Activated CD8-positive, alpha-beta memory T cell treated with anti-CD3 and anti-CD28 coated beads for 36 hours (primary cell): ENCODE measurements around the gene PAM16. TPM values are rescaled to one million over a fixed set of nuclear protein-coding genes. Genes with fewer than 3 reads are reported as not detected.

Source experiments
- CTCF ChIA-PET: fragments of 350-600 bp; sonication (Branson Sonifier 250); formaldehyde crosslinking; loops from one replicate; lab custom pipeline; 2021; ENCODE audit warnings: antibody characterized with exemption; lab: Charles Lee
- POLR2A ChIA-PET: fragments of 350-600 bp; sonication (Branson Sonifier 250); formaldehyde crosslinking; loops from one replicate; lab custom pipeline; 2021; ENCODE audit warnings: antibody characterized with exemption; lab: Charles Lee
- total RNA-seq, 2 experiments: library from RNA; stranded (reverse); gene quantifications; one replicate each; pipeline ENCODE4 v1.2.3, GENCODE V29; 2021

The PAM16 gene
- total RNA-seq, 2 experiments from 2014 or later: 72.6 to 73.8 TPM

- ChIA-PET CTCF (interaction anchor here (1.1 to 1.7 kb wide), 2 partner anchors 10 to 11 kb away, joined by 4 read pairs; no protein-coding TSS in a partner anchor), POLR2A (no interaction called here)
These were observed 30.5 kb downstream of the PAM16 start for GRCh38 chr16:4320571-4321137.

- POLR2A ChIA-PET: no interaction called here
- CTCF ChIA-PET: no interaction called here
These were observed 31.4 kb downstream of the PAM16 start for GRCh38 chr16:4319454-4320421.

- ChIA-PET CTCF (interaction anchor here (1.1 kb wide), 1 partner anchor 8 kb away, joined by 3 read pairs; no protein-coding TSS in a partner anchor), POLR2A (no interaction called here)
These were observed 32.2 kb downstream of the PAM16 start for GRCh38 chr16:4318967-4319366.

- CTCF ChIA-PET: interaction anchor here (1.1 to 1.4 kb wide), 2 partner anchors 8 to 9 kb away, joined by 3 to 5 read pairs; no protein-coding TSS in a partner anchor
- POLR2A ChIA-PET: no interaction called here
These were observed 32.6 kb downstream of the PAM16 start for GRCh38 chr16:4318451-4318910.

DNA sequence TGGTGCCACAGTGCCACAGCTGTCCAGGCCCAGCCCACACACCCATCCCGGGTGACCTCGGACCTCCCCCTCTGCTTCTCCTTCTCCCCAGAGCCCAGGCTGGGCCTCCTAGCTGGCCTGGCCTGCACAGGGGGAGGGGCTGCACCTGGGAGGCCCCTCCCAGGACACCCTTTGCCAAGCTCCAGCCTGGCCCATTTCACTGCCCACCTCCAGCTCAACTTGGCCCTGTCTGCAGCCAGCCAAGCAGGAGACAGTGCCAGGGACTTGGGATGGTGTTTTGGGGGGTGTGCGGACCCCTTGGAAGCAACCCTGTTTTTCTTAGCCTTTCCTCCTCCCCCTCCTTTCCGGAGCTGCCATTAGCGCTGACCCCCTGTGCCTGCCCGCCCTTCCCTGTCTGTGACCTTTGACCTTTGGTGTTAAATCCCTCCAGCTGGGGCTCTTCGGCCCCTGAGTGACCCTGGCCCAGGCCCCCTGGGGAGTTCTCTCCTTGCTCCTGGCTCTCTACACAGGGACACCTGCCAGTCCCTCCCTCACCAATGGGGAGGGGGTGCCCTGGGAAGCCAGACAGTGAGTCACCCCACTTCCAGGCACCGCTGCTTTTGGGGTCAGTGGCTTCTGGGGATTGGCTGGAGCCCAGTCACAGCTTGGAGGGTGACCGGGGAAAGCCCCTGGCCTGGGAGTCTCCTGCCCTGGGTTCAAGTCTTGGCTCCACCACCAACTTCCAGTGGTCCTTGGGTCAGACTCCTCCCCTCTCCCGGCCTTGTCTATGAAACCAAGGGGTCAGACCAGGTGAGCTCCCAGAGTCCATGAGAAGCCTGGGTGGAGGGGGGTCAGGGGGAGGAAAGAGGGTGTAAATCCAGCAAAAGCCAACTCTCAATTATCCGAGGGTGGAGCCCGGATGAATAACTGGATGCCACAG is 33.3 kb downstream of the PAM16 start:
- POLR2A ChIA-PET: interaction anchor here (0.6 to 1.1 kb wide), 2 partner anchors 9 to 238 kb away, joined by 3 to 4 read pairs; no protein-coding TSS in a partner anchor
- CTCF ChIA-PET: interaction anchor here (1.1 to 2.2 kb wide), 4 partner anchors 8 to 13 kb away, joined by 3 to 9 read pairs (median 7); no protein-coding TSS in a partner anchor

DNA sequence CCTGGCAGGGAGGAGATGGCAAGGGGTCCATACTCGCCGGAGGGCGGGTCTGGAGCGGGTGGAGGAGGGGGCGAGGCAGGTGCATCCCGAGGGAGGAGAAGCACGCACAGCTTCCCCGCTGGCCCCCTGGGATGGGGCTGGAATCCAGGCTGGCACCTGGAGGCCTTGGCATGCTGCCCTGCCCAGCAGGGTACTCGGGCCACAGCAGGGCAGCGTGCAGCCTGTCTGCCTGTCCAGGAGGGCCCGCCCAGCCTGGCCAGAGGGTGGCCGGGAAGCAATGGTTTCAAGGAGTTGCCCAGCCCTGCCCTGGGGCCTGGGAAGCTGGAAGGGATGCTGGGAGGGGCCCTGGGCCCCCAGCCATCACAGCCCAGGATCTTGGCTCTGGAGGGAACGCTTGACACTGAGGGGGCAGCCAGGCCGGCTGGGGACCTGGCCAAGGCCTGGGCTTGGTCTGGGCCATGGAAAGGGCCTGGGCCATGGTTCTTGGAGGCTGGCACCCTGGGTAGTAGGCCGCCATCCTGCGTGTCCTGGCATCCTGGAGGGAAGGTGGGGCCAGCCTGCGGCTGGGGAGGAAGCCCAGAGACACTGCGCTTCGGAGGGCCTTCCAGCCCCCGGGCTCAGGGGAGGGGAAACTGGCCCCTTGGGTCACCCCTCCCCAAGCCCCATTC is 34.1 kb downstream of the PAM16 start:
- ChIA-PET POLR2A (interaction anchor here (0.6 to 1.1 kb wide), 2 partner anchors 9 to 237 kb away, joined by 3 to 4 read pairs; no protein-coding TSS in a partner anchor), CTCF (interaction anchor here (0.7 to 2.2 kb wide), 4 partner anchors 7 to 65 kb away, joined by 3 to 9 read pairs (median 7); no protein-coding TSS in a partner anchor)

GRCh38 chr16:4316108-4316863 is 34.8 kb downstream of the PAM16 start:
- ChIA-PET CTCF (interaction anchor here (0.7 to 2.2 kb wide), 3 partner anchors 9 to 65 kb away, joined by 3 to 9 read pairs (median 3); no protein-coding TSS in a partner anchor), POLR2A (no interaction called here)

DNA sequence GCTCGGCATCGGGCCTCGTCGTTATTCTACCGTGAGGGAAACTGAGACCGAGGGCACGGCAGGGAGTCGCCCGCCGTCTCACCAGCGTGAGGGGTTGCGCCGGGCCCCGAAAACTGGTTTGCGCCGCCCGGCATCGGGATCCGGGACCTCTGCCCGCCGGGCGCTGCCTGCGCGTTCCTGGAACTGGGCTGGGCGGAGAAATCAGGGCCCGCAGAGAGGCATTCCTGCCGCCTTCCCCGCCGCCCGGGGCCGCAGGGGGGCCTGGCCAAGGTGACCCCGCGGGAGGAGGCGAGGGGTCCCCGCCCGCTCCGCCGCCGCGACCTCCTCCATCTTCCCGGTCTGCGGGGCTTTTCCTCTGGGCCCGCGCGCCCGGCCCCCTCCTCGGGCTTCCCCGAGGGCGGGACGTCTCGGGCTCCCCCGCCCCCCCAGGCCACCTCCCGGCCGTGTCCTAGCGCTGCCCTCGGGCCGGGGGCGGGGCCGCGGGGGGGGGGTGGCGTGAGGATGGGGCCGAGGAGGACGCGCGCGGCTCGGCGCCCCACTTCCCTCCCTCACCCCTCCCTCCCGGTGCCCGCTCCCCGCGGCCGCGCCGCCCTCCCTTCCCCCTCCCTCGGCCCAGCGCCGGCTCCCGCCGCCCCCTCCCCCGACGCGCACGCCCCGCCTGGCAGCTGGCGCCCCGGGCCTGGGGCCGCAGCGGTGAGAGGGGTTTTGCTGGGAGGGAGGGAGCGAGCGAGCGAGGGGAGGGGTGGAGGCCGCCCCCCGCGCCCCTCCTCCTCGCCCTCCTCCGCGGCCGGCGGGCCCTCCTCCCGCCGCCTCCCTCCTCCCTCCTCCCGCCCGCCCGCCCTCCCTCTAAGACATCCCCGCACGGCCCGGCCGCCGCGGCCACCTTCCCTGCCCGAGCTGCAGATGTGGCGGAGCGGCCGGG is 35.7 kb downstream of the PAM16 start, which contains the start of gene GLIS2:
Gene GLIS2 (plus strand): TSS at position 882 of the 922 bp plus-strand sequence. CDS start 16,214 bp downstream, outside the sequence.
- POLR2A ChIA-PET: interaction anchor here (0.6 kb wide), 1 partner anchor 1784 kb away, joined by 3 read pairs; the partner anchor contains the start of gene CEMP1

DNA sequence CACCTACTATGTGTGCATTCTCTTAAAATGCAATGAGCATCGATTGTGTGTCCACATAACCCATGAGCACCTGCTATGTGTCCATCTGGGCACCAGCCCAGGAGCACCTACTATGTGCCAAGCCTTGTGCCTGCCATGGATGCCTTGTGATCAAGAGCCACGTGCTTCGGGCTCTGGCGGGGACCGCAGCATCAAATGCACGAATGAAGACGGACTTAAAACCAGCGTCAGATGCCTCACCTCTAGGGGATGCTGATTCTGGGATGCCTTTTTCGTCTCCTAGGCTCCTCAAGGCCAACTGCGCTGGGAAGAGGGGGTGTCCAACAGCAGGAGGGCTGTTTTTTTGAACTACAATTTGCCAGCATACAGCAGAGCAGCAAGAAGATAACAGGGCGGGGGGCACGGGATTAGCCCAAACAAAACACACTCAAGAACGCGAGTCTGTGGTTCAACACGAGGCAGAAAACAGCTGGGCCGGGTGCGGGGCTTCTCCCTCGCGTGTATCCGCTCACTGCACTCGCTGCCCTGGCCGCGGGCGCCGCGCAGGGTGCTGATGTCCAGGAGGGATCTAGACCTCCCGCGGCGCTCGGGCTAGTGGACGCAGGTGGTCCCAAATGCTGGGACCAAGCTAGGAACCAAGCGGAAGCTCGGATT is 36.5 kb downstream of the PAM16 start:
- ChIA-PET POLR2A (interaction anchor here (0.6 kb wide), 1 partner anchor 1784 kb away, joined by 3 read pairs; the partner anchor contains the start of gene CEMP1), CTCF (interaction anchor here (1.1 kb wide), 1 partner anchor 46 kb away, joined by 3 read pairs; no protein-coding TSS in a partner anchor)

More for the DNA sequence above, 35.7 kb downstream of the PAM16 start, which contains the start of gene GLIS2:
- CTCF ChIA-PET: interaction anchor here (1.1 to 2.2 kb wide), 2 partner anchors 8 to 47 kb away, joined by 3 to 9 read pairs; no protein-coding TSS in a partner anchor

DNA sequence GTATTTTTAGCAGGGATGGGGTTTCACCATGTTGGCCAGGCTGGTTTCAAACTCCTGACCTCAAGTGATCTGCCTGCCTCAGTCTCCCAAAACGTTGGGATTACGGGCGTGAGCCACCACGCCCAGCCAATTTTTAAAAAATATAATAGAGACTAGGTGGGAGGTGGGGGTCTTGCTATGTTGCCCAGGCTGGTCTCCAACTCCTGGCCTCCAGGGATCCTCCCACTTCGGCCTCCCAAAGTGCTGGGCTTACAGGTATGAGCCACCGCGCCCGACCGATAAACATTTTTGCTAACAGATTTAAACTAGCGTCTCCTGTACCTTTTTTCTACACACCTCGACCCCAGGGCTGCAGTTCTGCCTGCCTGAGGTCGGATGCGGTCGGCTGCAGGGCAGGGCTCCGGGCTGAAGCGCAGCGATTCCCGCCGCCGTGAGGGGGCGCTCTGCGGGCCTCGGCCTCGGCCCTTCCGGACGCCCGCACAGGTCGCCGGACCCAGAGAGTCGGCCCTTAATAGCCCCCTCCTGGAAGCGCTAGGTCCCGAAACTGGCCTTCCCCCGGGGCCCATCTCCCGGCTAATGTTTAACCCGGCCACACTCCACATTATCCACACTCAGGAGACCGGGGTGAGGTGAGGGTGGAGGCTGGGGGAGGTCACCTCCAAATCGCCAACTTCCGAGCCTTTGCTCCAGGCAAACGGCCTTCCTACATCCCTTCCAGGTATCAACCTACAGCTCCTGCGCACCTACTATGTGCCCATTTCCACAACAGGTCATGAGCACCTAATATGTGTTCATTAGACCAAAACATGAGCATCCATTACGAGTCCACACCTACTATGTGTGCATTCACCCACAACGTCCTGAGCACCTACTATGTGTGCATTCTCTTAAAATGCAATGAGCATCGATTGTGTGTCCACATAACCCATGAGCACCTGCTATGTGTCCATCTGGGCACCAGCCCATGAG is 37.3 kb downstream of the PAM16 start:
- POLR2A ChIA-PET: interaction anchor here (0.7 kb wide), 1 partner anchor 124 kb away, joined by 4 read pairs; no protein-coding TSS in a partner anchor
- CTCF ChIA-PET: no interaction called here

DNA sequence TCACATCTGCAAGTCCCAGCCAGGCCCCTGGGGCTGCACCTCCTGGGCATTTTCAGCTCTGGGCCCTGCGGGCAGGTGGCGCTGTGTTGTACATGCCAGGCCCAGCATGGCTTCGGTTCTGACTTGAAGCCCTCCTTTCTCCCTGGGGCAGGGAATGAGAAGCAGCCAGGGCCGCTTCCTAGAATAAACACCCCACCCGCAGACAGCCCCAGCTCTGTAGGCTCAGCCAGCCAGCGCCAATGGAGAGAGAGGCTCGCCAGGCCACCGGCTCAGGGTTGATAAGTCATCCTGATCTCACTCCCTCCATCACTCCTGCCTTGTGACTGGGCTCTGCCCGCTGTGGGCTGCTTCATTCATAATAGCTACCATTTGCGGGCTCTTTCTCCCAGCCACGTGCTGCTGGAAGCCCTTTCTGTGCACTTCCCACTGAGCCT is 41.3 kb downstream of the PAM16 start:
- ChIA-PET CTCF (interaction anchor here (0.5 to 4.2 kb wide), 13 partner anchors 8 to 306 kb away, joined by 3 to 20 read pairs (median 3); partner anchors contain the start of gene TFAP4), POLR2A (no interaction called here)

- CTCF ChIA-PET: interaction anchor here (0.5 to 4.2 kb wide), 14 partner anchors 9 to 307 kb away, joined by 3 to 20 read pairs (median 3); partner anchors contain the start of gene TFAP4
- POLR2A ChIA-PET: interaction anchor here (0.7 to 0.9 kb wide), 2 partner anchors 19 to 35 kb away, joined by 3 read pairs; no protein-coding TSS in a partner anchor
These were observed 41.9 kb downstream of the PAM16 start for GRCh38 chr16:4309102-4309832.
